Amniotic epithelial cell (primary cell): ENCODE results near the gene NPIPA8.
"Not testable (repeated sequence)": the region's sequence is repeated elsewhere in the genome, so short reads cannot be mapped to it uniquely, and the experiment has no call there.

Experiments
- DNase-seq: peaks from one replicate; pipeline ENCODE4 v3.0.0-alpha.2; 2010; ENCODE audit warnings: low read depth

NPIPA8 gene

DNA sequence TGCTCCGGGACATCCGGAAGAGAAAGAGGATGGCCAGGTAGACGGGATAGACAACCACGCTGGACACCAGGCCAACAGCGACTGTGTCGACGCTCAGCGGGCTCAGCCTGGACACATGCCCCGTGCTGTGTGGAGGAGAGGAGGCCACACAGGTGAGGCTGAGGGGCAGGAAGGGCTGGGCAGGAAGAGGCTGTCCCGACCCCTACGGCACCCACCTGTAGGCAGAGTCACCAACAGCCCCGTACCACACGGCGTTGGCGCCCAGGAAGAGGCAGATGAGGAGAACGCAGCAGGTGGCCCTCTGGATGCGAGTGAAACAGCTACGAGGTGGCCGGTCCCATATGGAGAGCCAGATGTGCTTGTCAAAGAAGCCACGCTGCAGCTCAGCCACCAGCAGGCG, at the start of gene NPIPA8:
TSS of gene NPIPA8 (minus strand) at position 101 of the 400 bp plus-strand sequence. CDS start 4,074 bp downstream, outside the sequence.
- DNase-seq, result not testable (repeated sequence)

DNA sequence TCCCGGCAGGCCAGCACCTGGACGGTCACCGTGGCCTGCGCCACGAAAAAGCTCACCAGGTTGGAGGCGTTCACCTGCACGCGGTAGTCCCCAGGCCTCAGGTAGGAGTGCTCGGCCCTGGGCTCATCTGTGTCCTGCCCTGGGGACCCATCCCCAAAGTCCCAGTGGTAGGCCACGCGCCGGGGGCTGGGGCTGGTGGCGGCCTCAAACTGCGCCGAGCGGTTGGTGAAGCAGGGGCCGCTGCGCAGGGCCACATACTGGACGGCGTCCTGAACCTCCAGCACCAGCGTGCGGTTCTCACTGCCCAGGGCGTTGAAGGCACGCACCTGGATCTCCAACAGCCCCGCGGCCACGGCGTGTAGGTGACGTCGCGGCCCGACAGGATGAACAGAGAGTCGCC, 48.7 kb upstream of the NPIPA8 start:
- DNase-seq, result not testable (repeated sequence)

DNA sequence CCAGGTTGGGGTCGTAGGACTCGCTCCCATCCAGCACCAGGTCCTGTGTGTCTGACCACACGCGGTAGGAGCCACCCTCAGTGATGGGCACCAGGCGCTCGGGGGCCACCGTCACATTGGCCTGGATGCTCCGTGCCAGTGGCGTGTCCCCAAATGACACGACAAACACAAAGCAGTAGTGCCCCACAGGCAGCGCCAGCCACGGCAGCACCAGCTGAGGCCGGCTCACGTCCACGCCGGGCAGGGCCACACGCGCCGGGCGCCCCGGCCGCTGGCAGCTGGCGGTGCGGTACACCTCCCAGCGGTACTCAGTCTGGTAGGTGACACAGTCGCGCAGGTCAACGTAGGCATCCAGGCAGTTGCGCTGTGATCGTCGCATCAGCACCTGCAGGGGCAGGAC, 48.3 kb upstream of the NPIPA8 start:
- not testable (repeated sequence) for DNase-seq

DNA sequence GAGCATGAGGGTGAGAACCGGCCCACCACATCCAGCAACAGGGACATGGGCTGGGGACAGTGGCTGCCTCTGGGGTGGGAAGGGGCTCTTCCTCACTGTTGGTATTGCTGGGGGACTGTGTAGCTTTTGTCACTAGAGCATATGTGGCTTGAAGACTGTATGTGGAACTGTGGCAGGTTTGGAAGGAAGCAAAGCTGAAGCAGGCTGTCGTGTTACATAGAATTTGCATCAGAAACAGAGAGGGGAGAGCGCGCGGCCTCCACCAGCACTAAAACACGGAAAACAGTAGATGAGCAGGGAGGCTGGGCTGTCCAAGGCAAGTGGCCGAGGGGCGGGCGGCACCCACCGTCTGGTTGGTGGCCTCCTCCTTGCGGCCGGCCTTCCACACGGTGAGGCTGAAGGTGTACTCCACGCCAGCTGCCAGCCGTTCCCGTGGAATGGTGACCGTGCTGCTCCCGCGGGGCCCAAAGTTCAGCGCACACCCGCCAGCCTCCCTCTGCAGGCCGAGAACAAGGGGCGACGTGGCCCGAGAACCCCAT, 47.6 kb upstream of the NPIPA8 start:
- not testable (repeated sequence) for DNase-seq

DNA sequence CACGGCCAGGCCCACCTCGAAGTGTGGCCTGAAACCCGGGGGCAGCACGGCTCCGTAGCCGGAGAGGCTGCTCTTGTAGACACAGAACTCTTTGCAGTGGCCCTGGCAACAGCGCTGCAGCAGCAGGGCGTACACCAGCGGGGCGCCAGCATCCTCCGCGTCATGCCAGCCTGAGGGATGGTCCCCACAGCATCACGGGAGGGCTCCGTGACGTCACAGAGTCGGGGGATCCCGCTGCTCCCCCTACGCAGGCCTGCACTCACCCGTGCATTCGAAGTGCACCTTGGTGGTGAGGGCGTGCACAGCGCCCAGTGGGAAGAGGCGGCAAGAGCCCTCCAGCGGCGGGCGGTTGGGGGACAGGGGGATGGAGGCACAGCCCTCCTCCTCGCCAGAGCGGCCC, 46.2 kb upstream of the NPIPA8 start:
- not testable (repeated sequence) for DNase-seq

DNA sequence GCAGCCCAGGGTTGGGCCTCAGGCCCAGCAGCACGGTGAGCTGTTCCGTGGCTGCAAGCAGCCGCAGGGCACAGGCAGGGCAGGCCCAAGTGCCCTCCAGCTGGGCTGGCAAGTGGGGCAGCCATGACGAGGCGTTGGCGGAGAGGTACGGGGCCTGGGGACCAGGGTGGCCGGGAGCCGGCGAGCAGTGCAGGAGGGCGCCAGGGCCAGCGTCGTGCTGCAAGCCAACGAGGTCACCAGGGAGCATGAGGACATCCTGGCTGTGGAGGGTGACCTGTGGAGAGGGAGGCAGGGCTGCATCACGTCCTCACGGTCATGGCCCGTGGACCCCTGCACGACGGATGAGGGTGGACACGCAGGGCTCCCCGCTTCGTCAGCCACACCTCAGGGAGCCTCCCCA, 11.2 kb upstream of the NPIPA8 start:
- not testable (repeated sequence) for DNase-seq

DNA sequence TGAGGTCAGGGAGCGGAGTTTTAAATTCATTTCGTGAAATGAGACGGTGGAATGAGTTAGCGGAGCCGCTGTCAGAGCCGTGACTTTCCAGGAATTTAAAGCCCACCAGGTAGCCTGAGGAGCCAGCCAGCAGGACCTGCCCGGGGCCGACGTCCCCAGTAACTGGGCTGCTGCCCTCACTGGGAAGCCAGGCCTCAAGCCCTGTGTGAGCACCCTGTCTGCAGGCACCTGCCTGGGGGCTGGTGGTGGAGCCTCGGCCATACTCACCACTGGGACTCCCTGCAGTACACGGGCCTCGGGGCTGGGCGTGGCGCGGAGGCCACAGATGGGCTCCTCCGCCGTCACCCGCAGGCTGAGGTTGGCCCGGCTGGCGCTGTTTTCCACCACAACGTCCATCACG, 10.5 kb upstream of the NPIPA8 start:
- not testable (repeated sequence) for DNase-seq

DNA sequence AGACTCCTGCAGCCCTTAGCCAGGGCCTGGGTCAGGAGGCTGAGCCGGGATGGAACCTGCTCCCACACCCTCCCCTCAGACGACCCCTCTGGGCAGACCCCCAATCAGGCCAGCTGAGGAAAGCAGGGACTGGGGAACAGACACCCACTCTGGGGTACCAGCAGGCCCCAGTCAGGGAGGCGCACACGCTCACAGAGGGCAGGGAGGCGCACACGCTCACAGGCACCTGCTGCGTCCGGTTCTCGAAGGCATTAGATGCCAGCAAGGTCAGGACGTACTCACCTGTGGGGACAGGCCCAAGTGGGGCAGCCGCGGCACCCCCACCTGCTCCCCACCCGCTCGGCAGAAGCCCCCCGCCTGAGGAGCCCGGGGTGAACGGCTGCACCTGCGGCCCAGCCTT, 8.1 kb upstream of the NPIPA8 start:
- DNase-seq, result not testable (repeated sequence)

DNA sequence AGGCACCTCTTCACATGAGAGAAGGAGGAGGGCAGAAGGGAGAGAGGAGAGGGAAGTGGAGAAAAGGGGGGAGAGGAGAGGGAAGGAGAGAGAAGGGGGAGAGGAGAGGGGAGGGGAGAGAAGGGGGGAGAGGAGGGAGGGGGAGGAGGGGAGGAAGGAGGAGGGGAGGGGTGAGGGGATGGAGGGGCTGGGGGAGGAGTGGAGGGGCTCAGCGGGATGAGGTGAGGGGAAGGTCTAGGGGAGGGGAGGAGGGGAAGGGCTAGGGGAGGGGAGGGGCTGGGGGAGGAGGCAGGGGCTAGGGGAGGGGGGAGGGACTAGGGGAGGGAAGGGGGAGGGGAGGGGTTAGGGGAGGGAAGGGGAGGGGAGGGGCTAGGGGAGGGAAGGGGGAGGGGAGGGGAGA, 5.5 kb upstream of the NPIPA8 start:
- DNase-seq, result not testable (repeated sequence)

DNA sequence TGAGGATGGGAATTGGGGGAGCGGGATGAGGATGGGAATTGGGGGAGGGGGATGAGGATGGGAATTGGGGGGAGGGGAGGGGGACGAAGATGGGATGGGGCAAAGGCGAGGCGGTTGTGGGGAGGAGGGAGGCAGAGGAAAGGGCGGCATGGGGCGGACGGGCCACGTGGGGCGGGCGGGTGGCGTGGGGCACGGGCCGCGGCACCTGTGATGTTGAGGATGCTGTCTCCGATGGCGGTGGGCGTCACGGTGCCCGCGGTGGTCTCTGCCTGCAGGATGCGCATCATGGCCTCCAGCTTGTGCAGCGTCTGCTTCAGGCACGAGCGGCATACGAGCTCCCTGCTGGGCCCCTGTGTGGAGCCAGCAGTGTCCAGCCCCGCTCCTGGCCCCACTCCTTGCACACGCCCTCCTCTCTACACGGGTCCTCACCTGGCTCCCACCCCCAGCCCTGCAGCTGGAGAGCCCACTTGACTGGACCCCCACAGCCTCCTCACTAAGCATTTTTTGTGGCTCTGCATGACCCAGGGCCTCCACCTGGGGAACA, 5.0 kb upstream of the NPIPA8 start:
- DNase-seq, result not testable (repeated sequence)

DNA sequence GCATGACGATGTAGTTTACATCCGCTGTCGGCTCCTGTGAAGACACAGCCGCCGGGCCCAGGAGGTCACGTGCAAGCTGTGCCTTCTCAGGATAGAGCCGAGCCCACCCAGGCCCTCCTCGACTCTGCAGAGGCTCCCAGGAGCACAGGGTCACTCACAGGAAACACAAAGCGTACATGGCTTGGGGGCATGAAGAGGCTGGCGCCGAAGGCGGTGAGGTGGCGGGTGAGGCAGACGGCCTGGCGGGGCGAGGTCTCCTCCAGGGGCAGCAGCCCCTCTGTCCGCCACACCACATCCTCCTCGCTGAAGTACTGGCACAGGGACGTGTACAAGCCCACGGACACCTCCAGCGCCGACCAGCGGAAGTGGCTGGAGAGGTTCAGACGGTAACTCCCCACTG, 2.7 kb upstream of the NPIPA8 start:
- not testable (repeated sequence) for DNase-seq

DNA sequence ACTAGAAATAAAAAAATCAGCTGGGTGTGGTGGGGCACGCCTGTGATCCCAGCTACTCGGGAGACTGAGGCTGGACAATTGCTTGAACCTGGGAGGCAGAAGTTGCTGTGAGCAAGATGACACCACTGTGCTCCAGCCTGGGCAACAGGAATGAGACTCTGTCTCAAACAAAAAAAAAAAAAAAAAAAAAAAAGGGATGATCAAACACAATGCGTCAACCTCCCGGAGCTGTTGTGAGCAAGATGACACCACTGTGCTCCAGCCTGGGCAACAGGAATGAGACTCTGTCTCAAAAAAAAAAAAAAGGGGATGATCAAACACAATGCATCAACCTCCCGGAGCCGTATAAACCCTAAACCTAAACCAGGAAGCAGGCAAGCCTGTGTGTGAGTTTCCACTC, 24.7 kb downstream of the NPIPA8 start:
- DNase-seq, result not testable (repeated sequence)

DNA sequence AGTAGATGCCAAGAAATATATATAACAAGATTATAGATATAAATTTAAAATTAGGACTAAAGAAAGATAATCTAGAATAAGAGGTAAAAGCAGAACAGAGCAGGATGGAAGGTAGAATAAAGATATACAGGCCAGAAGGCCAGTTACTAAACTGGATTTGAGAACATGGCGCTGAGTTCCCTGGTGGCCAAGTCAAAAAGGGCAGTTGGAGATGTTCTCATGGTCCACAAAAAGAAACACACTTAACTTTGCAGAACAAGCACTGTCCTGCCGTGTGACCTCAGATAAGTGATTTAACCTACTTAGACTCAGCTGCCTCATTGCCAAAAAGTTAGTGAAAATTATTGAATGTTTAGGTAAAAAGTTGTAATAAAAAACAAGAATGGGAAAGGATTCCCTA, 27.4 kb downstream of the NPIPA8 start:
- not testable (repeated sequence) for DNase-seq

DNA sequence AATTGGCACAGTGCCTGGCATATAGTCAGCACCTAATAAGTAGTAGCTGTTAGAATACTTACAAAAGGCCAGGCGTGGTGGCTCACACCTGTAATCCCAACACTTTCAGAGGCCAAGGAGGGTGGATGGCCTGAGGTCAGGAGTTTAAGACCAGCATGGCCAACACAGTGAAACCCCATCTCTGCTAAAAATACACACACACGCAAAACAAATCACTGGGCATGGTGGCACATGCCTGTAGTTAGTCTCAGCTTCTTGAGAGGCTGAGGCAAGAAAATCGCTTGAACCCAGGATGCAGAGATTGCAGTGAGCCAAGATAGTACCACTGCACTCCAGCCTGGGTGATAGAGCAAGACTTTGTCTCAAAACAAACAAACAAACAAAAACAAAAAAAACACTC, 29.3 kb downstream of the NPIPA8 start:
- not testable (repeated sequence) for DNase-seq

DNA sequence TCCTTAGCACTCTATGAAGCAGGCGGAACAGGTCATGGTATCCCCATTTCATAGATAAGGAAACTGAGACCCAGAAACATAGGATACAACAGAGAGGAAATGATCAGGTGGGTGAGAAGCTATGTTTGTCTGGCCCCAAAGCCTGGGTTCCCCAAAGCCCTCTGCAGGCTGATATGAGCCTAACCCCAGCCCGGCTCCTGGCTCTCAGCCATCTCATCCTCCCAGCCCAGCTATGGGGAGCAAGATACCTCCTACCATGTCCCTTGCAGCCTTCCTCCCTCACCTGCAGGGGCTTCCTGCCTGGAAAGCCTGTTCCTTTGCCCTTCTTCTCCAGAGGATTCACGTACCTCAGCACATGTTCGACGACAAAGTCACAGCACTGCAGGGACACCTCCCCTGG, 30.5 kb downstream of the NPIPA8 start:
- not testable (repeated sequence) for DNase-seq

DNA sequence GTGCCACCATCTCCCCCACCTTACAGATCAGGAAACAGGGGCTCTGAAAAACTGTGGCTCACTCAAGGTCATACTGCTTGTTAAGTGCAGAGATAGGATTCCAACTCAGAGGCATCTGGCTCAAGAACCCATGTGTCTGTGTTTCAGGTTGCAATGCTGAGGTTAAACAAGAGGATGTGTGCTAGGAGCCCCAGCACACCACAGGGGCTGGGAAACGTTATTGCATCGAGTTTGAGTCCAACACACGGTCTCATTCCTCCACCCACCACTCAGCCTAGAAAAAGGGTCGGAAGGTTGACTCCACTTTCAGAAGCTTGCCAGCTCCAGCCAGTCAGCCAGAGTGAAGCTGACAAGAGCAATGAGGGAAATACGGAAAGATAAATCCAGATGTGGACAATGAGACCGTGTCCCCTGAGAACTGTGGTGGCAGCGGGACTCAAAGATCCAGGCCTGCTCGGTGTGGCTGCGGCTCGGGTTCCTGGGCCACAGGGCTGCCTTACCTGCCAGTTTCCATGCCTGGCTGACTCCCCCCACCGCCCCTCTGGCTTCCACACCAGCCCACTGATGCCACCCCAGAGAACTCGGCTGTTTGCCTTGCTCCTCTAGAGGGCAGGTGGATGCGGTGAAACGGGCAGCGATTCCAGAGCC, 33.4 kb downstream of the NPIPA8 start:
- not testable (repeated sequence) for DNase-seq

DNA sequence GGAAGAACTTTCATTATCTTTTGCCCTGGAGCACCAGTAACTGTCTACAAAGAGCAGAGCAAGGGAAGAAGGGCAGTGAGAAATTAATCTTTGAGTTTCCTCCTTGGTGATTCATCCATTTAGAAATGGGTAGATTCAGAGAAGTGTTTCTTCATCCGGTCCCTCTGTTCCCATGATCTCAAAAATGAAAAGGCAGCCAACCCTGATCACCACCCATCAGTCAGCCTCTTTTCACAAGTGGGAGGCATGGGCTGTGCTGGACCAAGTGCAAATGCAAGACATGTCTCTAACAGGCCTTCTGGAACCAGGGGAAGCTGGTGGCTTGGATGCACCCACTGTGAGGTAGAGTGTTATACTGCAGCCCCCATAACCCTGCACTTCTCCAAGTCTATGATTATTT, 38.8 kb downstream of the NPIPA8 start:
- not testable (repeated sequence) for DNase-seq

DNA sequence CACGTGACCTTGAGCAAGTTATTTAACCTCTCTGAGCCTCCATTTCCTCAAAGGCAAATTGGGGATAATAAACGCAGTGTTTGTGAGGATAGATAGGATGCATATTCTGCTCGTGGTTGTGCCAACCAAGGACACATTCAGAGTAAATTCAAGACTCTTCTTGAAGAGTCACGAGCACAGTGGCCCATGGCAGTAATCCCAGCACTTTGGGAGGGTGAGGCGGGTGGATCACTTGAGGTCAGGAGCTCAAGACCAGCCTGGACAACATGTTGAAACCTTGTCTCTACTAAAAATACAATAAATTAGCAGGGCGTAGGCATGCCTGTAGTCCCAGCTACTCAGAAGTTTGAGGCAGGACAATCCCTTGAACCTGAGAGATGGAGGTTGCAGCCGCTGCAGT, 39.6 kb downstream of the NPIPA8 start:
- DNase-seq, result not testable (repeated sequence)

DNA sequence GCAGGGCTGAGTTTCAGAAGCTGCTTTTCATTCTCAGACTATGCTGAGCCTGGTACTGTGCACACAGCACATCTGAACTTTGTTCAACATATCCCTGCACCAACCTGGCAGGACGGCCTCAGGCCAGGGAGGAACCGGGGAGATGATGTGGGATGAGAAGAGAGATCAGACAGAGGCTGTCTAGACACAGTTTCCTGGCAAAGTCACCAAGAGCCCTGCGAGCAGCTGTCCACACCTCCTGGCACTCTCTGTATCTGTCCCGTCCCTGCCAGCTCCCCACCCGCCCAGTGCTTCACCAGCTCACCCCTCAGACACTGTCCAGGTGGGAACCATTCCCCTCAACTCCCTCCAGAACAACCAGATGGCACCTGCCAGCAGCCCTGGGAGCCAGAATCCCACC, 42.2 kb downstream of the NPIPA8 start:
- DNase-seq, result not testable (repeated sequence)

DNA sequence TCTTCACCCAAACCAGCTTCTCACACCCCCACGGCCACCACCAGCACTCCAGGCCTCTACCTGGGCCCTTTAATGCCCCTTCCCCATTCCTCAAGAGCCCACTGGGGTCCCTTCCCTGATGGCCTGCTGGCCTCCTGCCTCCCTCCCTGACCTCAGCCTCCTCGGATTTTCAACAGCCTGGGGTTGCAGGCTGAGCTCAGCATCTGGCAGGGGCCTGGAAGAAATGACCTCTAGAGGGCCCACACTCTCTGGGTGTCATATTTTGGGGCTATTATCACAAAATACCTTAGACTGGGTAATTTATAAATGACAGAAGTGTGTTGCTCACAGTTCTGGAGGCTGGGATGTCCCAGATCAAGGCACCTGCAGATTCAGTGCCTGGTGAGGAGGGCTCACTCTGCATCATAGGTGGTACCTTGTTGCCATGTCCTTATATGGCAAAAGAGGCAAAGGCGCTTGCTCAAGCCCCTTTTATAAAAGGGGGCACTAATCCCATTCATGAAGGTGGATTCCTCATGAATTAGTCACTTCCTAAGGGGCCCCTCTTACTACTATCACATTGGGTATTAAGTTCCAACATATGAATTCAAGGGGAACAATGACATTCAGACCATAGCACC, 43.1 kb downstream of the NPIPA8 start:
- DNase-seq, result not testable (repeated sequence)

DNA sequence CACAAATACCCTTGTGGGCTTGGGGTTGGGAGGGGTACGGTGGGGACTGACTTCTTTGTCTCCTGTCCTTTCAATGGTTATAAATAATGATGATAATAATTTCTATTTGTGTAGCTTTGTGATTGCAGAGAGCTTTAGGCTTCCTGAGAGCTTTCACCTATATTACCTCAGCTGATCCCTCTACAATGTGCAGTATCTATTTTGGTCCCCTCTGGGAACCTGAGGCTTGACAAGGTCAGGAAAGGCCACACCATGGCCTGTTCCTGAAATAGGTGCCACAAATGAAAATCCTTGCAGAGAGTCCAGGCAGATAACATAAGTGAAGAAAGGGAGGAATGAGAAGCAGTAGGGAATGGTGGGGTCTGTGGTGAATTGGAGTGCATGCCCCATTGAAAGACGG, 45.6 kb downstream of the NPIPA8 start:
- not testable (repeated sequence) for DNase-seq

DNA sequence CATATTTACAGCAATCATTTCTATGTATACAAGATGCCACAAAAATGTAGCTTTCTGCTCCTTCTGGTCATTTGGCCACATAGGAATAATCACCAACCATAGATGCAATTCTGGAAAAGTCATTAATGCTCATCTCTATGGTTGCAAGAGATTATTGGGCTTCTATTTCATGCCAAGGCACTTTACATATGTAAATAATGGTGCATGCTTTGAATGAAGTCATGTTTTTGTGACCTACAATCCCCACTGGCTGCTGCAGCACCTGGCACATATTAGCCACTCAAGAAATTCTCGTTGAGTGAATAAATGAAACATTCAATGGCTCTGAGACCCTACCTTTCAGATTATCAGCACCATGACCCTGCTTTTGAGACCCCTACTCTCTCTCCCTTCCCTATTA, 50.2 kb downstream of the NPIPA8 start:
- not testable (repeated sequence) for DNase-seq

DNA sequence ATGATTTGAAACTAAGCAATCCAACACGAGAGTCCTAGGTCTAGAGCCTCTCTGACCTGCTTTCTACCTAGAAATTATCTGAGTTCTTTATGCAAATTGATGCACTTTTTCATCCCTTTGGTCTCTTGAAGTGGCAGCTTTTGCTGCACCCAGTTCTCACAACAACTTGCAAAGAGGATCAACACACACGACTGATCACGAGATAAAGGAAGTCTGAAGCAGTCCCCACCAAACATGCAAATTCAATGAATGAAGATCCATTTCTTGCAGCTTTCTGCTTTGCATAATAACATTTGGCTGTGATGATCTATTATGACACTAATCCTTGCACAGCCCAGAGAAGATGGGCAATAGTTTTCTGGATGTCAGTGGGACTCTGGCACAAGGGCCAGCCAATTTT, 56.2 kb downstream of the NPIPA8 start:
- DNase-seq, result not testable (repeated sequence)
